Measurements from ENCODE around the gene GPS1. TPM values are rescaled to one million over a fixed set of nuclear protein-coding genes. Genes with fewer than 3 reads are reported as not detected.
"Not testable (repeated sequence)": the region's sequence is repeated elsewhere in the genome, so short reads cannot be mapped to it uniquely, and the experiment has no call there.

GPS1 gene
- total RNA-seq, 1 donor from 2014 or later = 80.3 TPM

- Histone ChIP-seq H3K27me3 (no peaks in the 10 kb centered on the region), H3K27ac (peak overlapping the region; percentile 87), H3K4me1 (peaks cover 16% of the 10 kb centered on the region), H3K9me3 (no peaks in the 10 kb centered on the region), H3K36me3 (no peaks in the 10 kb centered on the region), H3K4me3 (peak overlapping the region; percentile 71 to 79)
- intact Hi-C loops (cut with DNase I) = no loop called here
- no peak for TF ChIP-seq POLR2A (IDR thresholded peaks at IDR 0.05)
- TF ChIP-seq POLR2AphosphoS5 (IDR thresholded peaks at IDR 0.05; ENCODE audit: insufficient read depth in 1 of 2, low read depth in 1 of 2) = no peak
- no peak for TF ChIP-seq CTCF (IDR thresholded peaks at IDR 0.05)
- no peak for DNase-seq (ENCODE audit: extremely low spot score in 2 of 2)
Measured at GRCh38 chr17:82037889-82038195, 13.9 kb upstream of the GPS1 start.

- intact Hi-C loops (cut with DNase I); H3K4me3 ChIP-seq; H3K9me3 ChIP-seq; DNase-seq (ENCODE audit: extremely low spot score in 2 of 2); H3K27ac ChIP-seq; H3K36me3 ChIP-seq; H3K27me3 ChIP-seq: not testable (repeated sequence)
- H3K4me1 ChIP-seq = peaks cover 16% of the 10 kb centered on the region
Measured at GRCh38 chr17:82038796-82039409, 12.8 kb upstream of the GPS1 start.

DNA sequence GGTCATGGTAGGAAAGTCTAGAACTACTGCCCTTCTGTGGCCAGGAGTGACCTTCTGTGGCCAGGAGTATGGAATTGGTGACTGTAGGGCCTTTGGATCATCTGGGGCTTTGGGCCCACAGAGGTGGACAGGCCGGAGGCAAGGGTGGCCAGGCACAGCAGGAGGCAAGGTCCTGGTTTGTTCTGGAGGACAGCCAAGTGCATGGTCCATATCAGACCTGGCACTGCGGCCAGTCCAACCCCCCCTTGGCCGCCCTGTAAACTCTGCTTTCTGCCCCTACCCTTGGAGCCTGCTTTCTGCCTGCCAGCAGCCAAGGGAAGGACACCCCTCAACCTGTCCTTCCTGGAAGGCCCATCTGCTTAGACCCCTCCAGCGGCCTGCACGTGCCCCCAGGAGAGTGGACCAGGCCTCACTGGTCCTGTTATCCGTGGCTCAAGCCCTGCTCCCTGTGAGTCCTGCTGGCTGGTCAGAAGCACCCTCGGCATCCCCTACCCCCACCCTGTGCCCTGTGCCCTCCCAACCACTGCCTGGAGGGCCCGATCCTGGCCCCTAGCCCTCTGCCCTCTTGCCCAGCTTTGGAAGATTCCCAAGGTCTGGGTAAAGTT lies 11.9 kb upstream of the GPS1 start:
- peaks cover 16% of the 10 kb centered on the region for H3K4me1 ChIP-seq
- DNase-seq (ENCODE audit: extremely low spot score in 2 of 2) = no peak
- no peaks in the 10 kb centered on the region for H3K9me3 ChIP-seq
- H3K27me3 ChIP-seq = no peaks in the 10 kb centered on the region
- intact Hi-C loops (cut with DNase I) = loop anchor here (10.0 kb wide), 1 partner anchor 285 kb away; no protein-coding TSS in a partner anchor
- H3K36me3 ChIP-seq = no peaks in the 10 kb centered on the region
- no peak overlapping the region for H3K27ac ChIP-seq
- TF ChIP-seq CTCF (IDR thresholded peaks at IDR 0.05) (no peak), POLR2AphosphoS5 (IDR thresholded peaks at IDR 0.05; ENCODE audit: insufficient read depth in 1 of 2, low read depth in 1 of 2) (no peak), POLR2A (IDR thresholded peaks at IDR 0.05) (no peak)
- H3K4me3 ChIP-seq = no peak overlapping the region

DNA sequence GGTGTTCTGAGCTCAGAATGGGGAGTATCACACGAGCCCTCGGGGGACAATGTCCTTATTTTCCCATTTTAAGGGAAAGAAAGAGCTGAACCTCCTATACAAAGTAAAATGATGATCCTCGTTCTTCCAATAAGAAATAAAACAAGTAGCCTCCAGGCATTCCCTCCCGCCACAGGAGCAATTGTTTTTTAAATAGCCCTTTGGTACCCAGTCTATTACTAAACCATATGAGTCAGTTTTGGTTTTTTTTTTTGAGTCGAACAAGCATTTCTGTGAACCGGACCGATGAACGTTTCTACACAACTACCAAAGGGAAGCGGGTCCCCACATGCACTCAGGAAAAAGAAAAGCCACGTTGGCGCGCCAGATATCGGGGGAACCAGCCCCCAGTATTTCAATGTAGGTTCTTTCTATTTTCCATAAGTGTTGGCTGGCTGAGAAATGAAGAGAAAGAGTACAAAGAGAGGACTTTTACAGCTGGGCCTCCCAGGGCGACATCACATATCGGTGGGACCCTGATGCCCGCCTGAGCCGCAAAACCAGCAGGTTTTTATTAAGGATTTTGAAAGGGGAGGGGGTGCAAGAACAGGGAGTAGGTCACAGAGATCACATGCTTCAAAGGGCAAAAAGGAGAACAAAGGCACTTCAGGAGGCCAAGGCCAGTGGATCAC lies 10.4 kb upstream of the GPS1 start:
- no peaks in the 10 kb centered on the region for H3K9me3 ChIP-seq
- H3K27ac ChIP-seq = no peak overlapping the region
- no peaks in the 10 kb centered on the region for H3K27me3 ChIP-seq
- intact Hi-C loops (cut with DNase I) = loop anchor here (10.0 kb wide), 1 partner anchor 284 kb away; no protein-coding TSS in a partner anchor
- TF ChIP-seq CTCF (IDR thresholded peaks at IDR 0.05) = no peak
- TF ChIP-seq POLR2A (IDR thresholded peaks at IDR 0.05) = no peak
- TF ChIP-seq POLR2AphosphoS5 (IDR thresholded peaks at IDR 0.05; ENCODE audit: insufficient read depth in 1 of 2, low read depth in 1 of 2) = no peak
- DNase-seq (ENCODE audit: extremely low spot score in 2 of 2) = no peak
- H3K36me3 ChIP-seq = no peaks in the 10 kb centered on the region
- H3K4me1 ChIP-seq = peaks cover 7% of the 10 kb centered on the region
- no peak overlapping the region for H3K4me3 ChIP-seq

GRCh38 chr17:82042649-82043048 lies 9.0 kb upstream of the GPS1 start:
- TF ChIP-seq POLR2AphosphoS5 (IDR thresholded peaks at IDR 0.05; ENCODE audit: insufficient read depth in 1 of 2, low read depth in 1 of 2) (no peak), POLR2A (IDR thresholded peaks at IDR 0.05) (no peak), CTCF (IDR thresholded peaks at IDR 0.05) (no peak)
- H3K4me3 ChIP-seq = no peak overlapping the region
- no peak for DNase-seq (ENCODE audit: extremely low spot score in 2 of 2)
- no peak overlapping the region for H3K27ac ChIP-seq
- H3K36me3 ChIP-seq = peaks cover 0 to 8% of the 10 kb centered on the region in 2 donors
- H3K9me3 ChIP-seq = no peaks in the 10 kb centered on the region
- H3K27me3 ChIP-seq = no peaks in the 10 kb centered on the region
- intact Hi-C loops (cut with DNase I) = loop anchor here (10.0 kb wide), 1 partner anchor 282 kb away; no protein-coding TSS in a partner anchor
- no peaks in the 10 kb centered on the region for H3K4me1 ChIP-seq

All from vagina (tissue), 2 donors.